Endothelial cell of umbilical vein (primary cell): ENCODE measurements around the gene RAPGEF4. TPM values are rescaled to one million over a fixed set of nuclear protein-coding genes. Genes with fewer than 3 reads are reported as not detected.

Experiments
- BruUV-seq: library from RNA; stranded (reverse); fragments of 400-500 nt; replicated peaks from 2 replicates; lab custom pipeline; 2021; lab: Mats Ljungman, UMichigan
- CTCF ChIA-PET: fragments of 300-600, 350-600 bp; sonication (Branson Sonifier 250); formaldehyde crosslinking; loops from one replicate; lab custom pipeline; 2021; ENCODE audit warnings: antibody characterized with exemption, inconsistent platforms; lab: Charles Lee
- POLR2A ChIA-PET: fragments of 300-600, 350-600 bp; sonication (Branson Sonifier 250); formaldehyde crosslinking; loops from one replicate; lab custom pipeline; 2021; ENCODE audit warnings: antibody characterized with exemption, inconsistent platforms; lab: Charles Lee
- DNase-seq: peaks from one replicate; pipeline ENCODE4 v3.0.0-alpha.2; 2011; ENCODE audit warnings: low read depth, low spot score
- FAIRE-seq: peaks from 2 replicates; lab custom pipeline; 2011; peaks lifted over from hg19 to GRCh38; lab: Jason Lieb, UNC
- H2AFZ ChIP-seq: 2 replicates; pipeline ENCODE4 v1.6.0; 2012; ENCODE audit warnings: low read depth, low read length, control low read depth, inconsistent platforms
- H3K27ac ChIP-seq: 2 replicates; pipeline ENCODE4 v1.5.1; 2011; ENCODE audit warnings: low read depth, mild to moderate bottlenecking, control low read depth, low read length, moderate library complexity; ENCODE audit not compliant: insufficient read depth
- H3K27me3 ChIP-seq, 2 experiments: 2 replicates each; pipeline versions ENCODE4 v1.6.0 to v1.6.1; 2011; ENCODE audit warnings: low read length in 2 of 2, mixed read lengths in 1 of 2; ENCODE audit not compliant: control insufficient read depth in 2 of 2, insufficient read depth in 2 of 2
- H3K36me3 ChIP-seq, 2 experiments: 2 replicates in 1 of 2; 3 replicates in 1 of 2; pipeline ENCODE4 v1.5.1; 2011; ENCODE audit warnings: low read length in 2 of 2, mild to moderate bottlenecking in 1 of 2, moderate library complexity in 1 of 2; ENCODE audit not compliant: control insufficient read depth in 2 of 2, insufficient read depth in 2 of 2; ENCODE audit errors: extremely low read depth in 1 of 2
- H3K4me1 ChIP-seq: 3 replicates; pipeline ENCODE4 v1.5.1; 2011; ENCODE audit warnings: mild to moderate bottlenecking, low read length; ENCODE audit not compliant: control insufficient read depth, insufficient read depth; ENCODE audit errors: extremely low read depth
- H3K4me2 ChIP-seq: 2 replicates; pipeline ENCODE4 v1.6.1; 2011; ENCODE audit warnings: low read length, control low read depth, mixed read lengths; ENCODE audit not compliant: insufficient read depth
- H3K4me3 ChIP-seq, 3 experiments: fragments of 200-600 bp in 1 of 3; sonication (generic), shearing (Covaris generic) in 1 of 3; replicated peaks in 1 of 3; 2 replicates each; pipeline ENCODE4 v1.5.1; 2011 to 2016; ENCODE audit warnings: control low read depth in 3 of 3, low read length in 3 of 3, mild to moderate bottlenecking in 2 of 3, inconsistent platforms in 1 of 3, low read depth in 1 of 3, moderate library complexity in 1 of 3; ENCODE audit not compliant: insufficient read depth in 1 of 3
- H3K79me2 ChIP-seq: 2 replicates; pipeline ENCODE4 v1.6.0; 2012; ENCODE audit warnings: low read length, inconsistent platforms; ENCODE audit not compliant: control insufficient read depth, insufficient read depth
- H3K9ac ChIP-seq: replicated peaks from 2 replicates; pipeline ENCODE3; 2011; ENCODE audit warnings: low read length, control low read depth; ENCODE audit not compliant: insufficient read depth; ENCODE audit errors: extremely low read depth
- H3K9me1 ChIP-seq: replicated peaks from 3 replicates; pipeline ENCODE4 v1.6.0; 2011; ENCODE audit warnings: mild to moderate bottlenecking, low read length; ENCODE audit not compliant: control insufficient read depth, insufficient read depth; ENCODE audit errors: extremely low read depth
- H3K9me3 ChIP-seq: replicated peaks from 2 replicates; pipeline ENCODE4 v1.5.1; 2012; ENCODE audit warnings: low read length, inconsistent platforms; ENCODE audit not compliant: control insufficient read depth, insufficient read depth
- H4K20me1 ChIP-seq: replicated peaks from 2 replicates; pipeline ENCODE3; 2011; ENCODE audit warnings: mild to moderate bottlenecking, low read length; ENCODE audit not compliant: control insufficient read depth, insufficient read depth; ENCODE audit errors: extremely low read depth
- EZH2 ChIP-seq: IDR thresholded peaks from 2 replicates; pipeline ENCODE4 v1.6.1; 2012; ENCODE audit warnings: borderline replicate concordance, low read depth, mild to moderate bottlenecking, moderate library complexity, low read length, inconsistent platforms; ENCODE audit not compliant: severe bottlenecking
- FOS ChIP-seq: IDR thresholded peaks from 2 replicates; pipeline ENCODE4 v1.6.1; 2011; ENCODE audit warnings: mild to moderate bottlenecking, low read length, moderate library complexity, borderline replicate concordance; ENCODE audit not compliant: insufficient read depth
- GATA2 ChIP-seq: IDR thresholded peaks from 2 replicates; pipeline ENCODE4 v1.7.0; 2011; ENCODE audit warnings: low read depth, mild to moderate bottlenecking, moderate library complexity, mixed read lengths, low read length; ENCODE audit not compliant: insufficient read length, insufficient read depth
- JUN ChIP-seq: IDR thresholded peaks from 2 replicates; pipeline ENCODE4 v1.6.1; 2011; ENCODE audit warnings: borderline replicate concordance, low read depth; ENCODE audit not compliant: insufficient read length, insufficient read depth
- MYC ChIP-seq: IDR thresholded peaks from one replicate; pipeline ENCODE4 v1.6.1; 2011; ENCODE audit warnings: mild to moderate bottlenecking, low read depth, low read length
- POLR2A ChIP-seq: IDR thresholded peaks from 2 replicates; pipeline ENCODE4 v1.6.1; 2012; ENCODE audit warnings: low read depth, mild to moderate bottlenecking, control low read depth, low read length
- POLR2AphosphoS5 ChIP-seq: IDR thresholded peaks from 2 replicates; pipeline ENCODE4 v1.6.1; 2012; ENCODE audit warnings: low read depth, mild to moderate bottlenecking, control low read depth, low read length, moderate library complexity; ENCODE audit not compliant: insufficient read depth
- dilution Hi-C: fragments of 300-500 bp; cut with MboI; formaldehyde crosslinking; loops from one replicate; pipeline ENCODE4 v1.15.0; 2019; ENCODE audit warnings: low sequenced_read_pairs; ENCODE audit not compliant: extremely low pct_ligation_motif_present
- intact Hi-C: fragments of 100-400 bp; cut with micrococcal nuclease; formaldehyde crosslinking; loops from one replicate; pipeline ENCODE4 v1.10.0; 2022
- polyA plus RNA-seq, 4 experiments: library from polyadenylated mRNA; depleted of rRNA in 3 of 4; stranded (reverse) in 3 of 4; unstranded in 1 of 4; fragments of >200 nt; gene quantifications; 2 replicates each; pipeline versions ENCODE4 v1.2.1 to v1.2.3, GENCODE V29; 2011 to 2012; ENCODE audit warnings: missing spikeins in 1 of 4
- total RNA-seq: library from RNA; stranded (reverse); gene quantifications from 2 replicates; pipeline ENCODE4 v1.2.3, GENCODE V29; 2021
- TF ChIP-seq, protein P1 (sequence below), 2 donors: IDR thresholded peaks; 1 replicate in 1 of 2; 2 replicates in 1 of 2; pipeline ENCODE4 v1.5.1; 2011; ENCODE audit warnings: low read length in 2 of 2, mild to moderate bottlenecking in 2 of 2, moderate library complexity in 2 of 2, control low read depth in 1 of 2, inconsistent platforms in 1 of 2, low read depth in 1 of 2; ENCODE audit not compliant: insufficient read depth in 1 of 2; ENCODE audit errors: extremely low read depth in 1 of 2

RAPGEF4 gene
- total and polyA plus RNA-seq, 2 donors (not counting 3 experiments of a cell fraction or from before 2014, with no cell fraction given), result 7.2 to 9.2 TPM

DNA sequence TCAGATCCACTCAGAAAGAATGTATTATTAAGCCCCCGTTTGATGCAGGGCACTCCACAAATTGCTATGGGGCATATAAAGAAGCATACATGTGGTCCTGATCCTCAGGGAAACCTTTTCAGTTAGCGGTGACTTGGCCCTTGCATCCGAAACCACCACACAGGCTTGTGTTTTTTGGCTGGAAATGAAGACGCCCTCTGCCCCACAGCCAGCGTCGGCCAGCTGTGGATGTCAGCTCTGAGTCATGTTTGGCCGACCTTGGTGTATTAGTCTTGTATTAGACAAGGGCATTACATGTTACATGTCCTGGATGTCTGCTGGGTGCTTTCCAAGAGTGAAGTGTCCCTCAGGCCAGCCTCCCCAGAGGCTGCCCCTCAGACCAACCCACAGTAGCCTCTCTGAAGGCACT is 232.4 kb downstream of the RAPGEF4 start:
- FAIRE-seq, result peak; percentile 95
- no peaks in the 10 kb centered on the region for H3K27me3 ChIP-seq
- H4K20me1 ChIP-seq, result no peaks in the 10 kb centered on the region
- dilution Hi-C loops (no loop called here), intact Hi-C loops (loop anchor here (1.0 to 5.0 kb wide), 2 partner anchors 36 to 109 kb away; partner anchors contain the start of gene MAP3K20)
- H2AFZ ChIP-seq, result no peak overlapping the region
- H3K4me3 ChIP-seq, result no peak overlapping the region
- H3K9ac ChIP-seq, result peak overlapping the region; percentile 5
- peaks cover 54% of the 10 kb centered on the region for H3K4me1 ChIP-seq
- TF ChIP-seq, protein P1, sequence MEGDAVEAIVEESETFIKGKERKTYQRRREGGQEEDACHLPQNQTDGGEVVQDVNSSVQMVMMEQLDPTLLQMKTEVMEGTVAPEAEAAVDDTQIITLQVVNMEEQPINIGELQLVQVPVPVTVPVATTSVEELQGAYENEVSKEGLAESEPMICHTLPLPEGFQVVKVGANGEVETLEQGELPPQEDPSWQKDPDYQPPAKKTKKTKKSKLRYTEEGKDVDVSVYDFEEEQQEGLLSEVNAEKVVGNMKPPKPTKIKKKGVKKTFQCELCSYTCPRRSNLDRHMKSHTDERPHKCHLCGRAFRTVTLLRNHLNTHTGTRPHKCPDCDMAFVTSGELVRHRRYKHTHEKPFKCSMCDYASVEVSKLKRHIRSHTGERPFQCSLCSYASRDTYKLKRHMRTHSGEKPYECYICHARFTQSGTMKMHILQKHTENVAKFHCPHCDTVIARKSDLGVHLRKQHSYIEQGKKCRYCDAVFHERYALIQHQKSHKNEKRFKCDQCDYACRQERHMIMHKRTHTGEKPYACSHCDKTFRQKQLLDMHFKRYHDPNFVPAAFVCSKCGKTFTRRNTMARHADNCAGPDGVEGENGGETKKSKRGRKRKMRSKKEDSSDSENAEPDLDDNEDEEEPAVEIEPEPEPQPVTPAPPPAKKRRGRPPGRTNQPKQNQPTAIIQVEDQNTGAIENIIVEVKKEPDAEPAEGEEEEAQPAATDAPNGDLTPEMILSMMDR (IDR thresholded peaks at IDR 0.05; ENCODE audit: extremely low read depth in 1 of 2, insufficient read depth in 1 of 2, low read depth in 1 of 2, low read length in 2 of 2), result no peak
- TF ChIP-seq POLR2A, result no peak
- peak; percentile 84 for TF ChIP-seq JUN
- no peak for TF ChIP-seq EZH2
- TF ChIP-seq POLR2AphosphoS5, result peak; percentile 95
- TF ChIP-seq MYC, result no peak
- TF ChIP-seq GATA2, result peak; percentile 56
- TF ChIP-seq FOS, result peak; percentile 95
- H3K79me2 ChIP-seq, result no peaks in the 10 kb centered on the region
- DNase-seq, result peak; percentile 98
- H3K4me2 ChIP-seq, result peak overlapping the region; percentile 50
- H3K36me3 ChIP-seq, result peaks cover 0 to 3% of the 10 kb centered on the region in 2 experiments
- no peaks in the 10 kb centered on the region for H3K9me1 ChIP-seq
- ChIA-PET POLR2A (no interaction called here), CTCF (interaction anchor here (1.4 to 4.1 kb wide), 2 partner anchors 36 to 40 kb away, joined by 3 to 54 read pairs; no protein-coding TSS in a partner anchor)
- no peaks in the 10 kb centered on the region for H3K9me3 ChIP-seq
- peak overlapping the region; percentile 62 for H3K27ac ChIP-seq
- BruUV-seq, result no TSS peak
